ENCODE results near the gene HSFX1. TPM values are rescaled to one million over a fixed set of nuclear protein-coding genes. Genes with fewer than 3 reads are reported as not detected.

The HSFX1 gene
- total RNA-seq, 1 donor from 2014 or later: 2.9 TPM

GRCh38 chrX:149799095-149799714, 25.3 kb downstream of the HSFX1 start:
- intact Hi-C loops (cut with DNase I): no loop called here
- DNase-seq (ENCODE audit: low spot score): no peak
- ATAC-seq: no peak

- intact Hi-C loops (cut with DNase I): no loop called here
- ATAC-seq (no peak), DNase-seq (ENCODE audit: low spot score) (no peak)
Measured at GRCh38 chrX:149799938-149800337, 26.1 kb downstream of the HSFX1 start.

- ATAC-seq (no peak), DNase-seq (ENCODE audit: low spot score) (no peak)
- intact Hi-C loops (cut with DNase I): no loop called here
Measured at GRCh38 chrX:149803458-149804062, 29.7 kb downstream of the HSFX1 start.

GRCh38 chrX:149804102-149804501, 30.2 kb downstream of the HSFX1 start:
- intact Hi-C loops (cut with DNase I): no loop called here
- ATAC-seq: no peak

GRCh38 chrX:149807747-149808458, 34.0 kb downstream of the HSFX1 start:
- intact Hi-C loops (cut with DNase I): no loop called here
- no peak for DNase-seq (ENCODE audit: low spot score)
- ATAC-seq: no peak

More at GRCh38 chrX:149804102-149804501, 30.2 kb downstream of the HSFX1 start:
- DNase-seq (ENCODE audit: low spot score): no peak

GRCh38 chrX:149818652-149819051, 44.8 kb downstream of the HSFX1 start:
- intact Hi-C loops (cut with DNase I): no loop called here
- DNase-seq (ENCODE audit: low spot score) (no peak), ATAC-seq (no peak)

- no peak for DNase-seq (ENCODE audit: low spot score)
- intact Hi-C loops (cut with DNase I): no loop called here
- ATAC-seq: no peak
Measured at GRCh38 chrX:149819371-149819770, 45.5 kb downstream of the HSFX1 start.

- intact Hi-C loops (cut with DNase I): no loop called here
- no peak for DNase-seq (ENCODE audit: low spot score)
- no peak for ATAC-seq
Measured at GRCh38 chrX:149825424-149825823, 51.6 kb downstream of the HSFX1 start.

Other genes starting within 250 kb of the HSFX1 start
- gene EOLA1, start 233.1 kb upstream of the HSFX1 start, total RNA-seq: 18.9 TPM
- not detected for gene HSFX3, start 224.1 kb upstream of the HSFX1 start, total RNA-seq
- gene MAGEA9B, start 186.6 kb upstream of the HSFX1 start, total RNA-seq: not detected
- 0.71 TPM for gene HSFX2, start 178.8 kb upstream of the HSFX1 start, total RNA-seq
- 31.5 TPM for gene TMEM185A, start 142.3 kb upstream of the HSFX1 start, total RNA-seq
- not detected for gene MAGEA11, start 62.0 kb upstream of the HSFX1 start, total RNA-seq
- gene MAGEA9, start 7.9 kb downstream of the HSFX1 start, total RNA-seq: not detected
- not detected for gene MAGEA8, start 107.1 kb downstream of the HSFX1 start, total RNA-seq
- not detected for gene HSFX4, start 155.5 kb downstream of the HSFX1 start, total RNA-seq
- gene EOLA2, start 164.4 kb downstream of the HSFX1 start, total RNA-seq: 24.5 TPM

Data from sciatic nerve (tissue), 2 donors.